Muscle of back (tissue), 11 donors: ENCODE results near the gene PEX26. TPM values are rescaled to one million over a fixed set of nuclear protein-coding genes. Genes with fewer than 3 reads are reported as not detected.
A peak's percentile ranks its signal among the peaks of the same experiment; 100 is the strongest.
"Not testable (repeated sequence)": the region's sequence is repeated elsewhere in the genome, so short reads cannot be mapped to it uniquely, and the experiment has no call there.

Source experiments
- DNase-seq, 3 donors: peaks; one replicate each; pipeline versions ENCODE4 v3.0.0 to v3.0.0-alpha.2; 2013
- polyA plus RNA-seq, 10 donors: library from polyadenylated mRNA; unstranded; fragments of 120-200 nt; gene quantifications; one replicate each; pipeline ENCODE4 v1.2.1, GENCODE V29; 2013; ENCODE audit not compliant: insufficient read length in 10 of 10

PEX26 gene
- polyA plus RNA-seq, 10 donors, result 14.4 to 18.3 (median 16.5) TPM

DNA sequence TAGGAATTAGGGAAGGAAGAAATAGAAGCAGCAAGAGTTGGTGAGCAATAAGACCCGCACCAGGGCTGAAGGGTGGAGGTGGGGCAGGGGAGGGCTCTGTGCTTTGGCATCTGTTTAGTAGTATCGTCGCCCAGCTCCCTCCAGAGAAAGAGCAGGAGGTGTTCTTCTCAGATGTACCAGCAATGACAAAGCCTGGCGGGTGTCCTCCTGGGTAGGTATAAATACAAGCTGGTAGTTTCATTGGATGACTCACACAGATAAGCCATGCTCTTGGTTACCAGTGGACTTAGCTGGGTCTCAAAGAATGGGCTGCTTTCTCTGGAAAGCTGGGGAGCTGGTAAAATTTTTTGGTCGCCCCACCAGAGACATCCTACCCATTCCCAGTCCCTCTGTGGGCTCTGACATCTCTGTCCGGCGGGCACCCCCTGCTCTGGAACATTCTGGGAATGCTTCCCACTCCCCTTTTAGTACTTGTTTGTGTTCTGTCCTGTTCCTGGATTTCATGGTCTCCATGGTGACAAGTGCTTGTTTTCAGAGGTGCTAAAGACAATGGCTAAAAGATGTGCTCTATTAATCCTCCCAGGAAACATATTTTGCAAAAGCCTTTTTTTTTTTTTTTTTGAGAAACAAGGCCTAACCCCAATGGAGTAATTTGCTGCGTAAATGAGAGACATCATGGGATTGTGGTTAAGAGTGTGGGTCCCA lies 17.5 kb downstream of the PEX26 start:
- no peak for DNase-seq

- DNase-seq, result no peak
Observed at GRCh38 chr22:18096823-18097222, 19.0 kb downstream of the PEX26 start.

GRCh38 chr22:18100781-18101180 lies 23.0 kb downstream of the PEX26 start:
- no peak for DNase-seq

DNA sequence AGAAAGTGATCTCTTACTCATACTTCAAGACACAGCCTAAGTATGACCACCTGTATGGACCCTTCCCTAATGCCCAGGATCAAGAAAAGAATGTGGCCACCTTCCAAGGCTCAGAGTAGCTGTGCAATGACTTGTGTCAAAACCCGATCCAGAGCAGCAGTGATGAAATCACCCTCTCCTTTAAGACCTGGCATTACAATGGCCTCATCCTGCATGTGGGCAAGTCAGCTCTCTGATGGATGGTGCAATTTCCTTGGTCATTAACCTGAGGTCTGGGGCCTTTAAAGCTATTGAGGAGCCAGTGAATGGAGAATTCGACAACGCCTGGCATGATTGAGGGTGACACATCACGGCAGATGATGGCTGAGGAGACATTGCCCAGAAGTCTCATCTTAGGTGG lies 23.7 kb downstream of the PEX26 start:
- DNase-seq, result no peak

GRCh38 chr22:18103527-18104269 lies 25.9 kb downstream of the PEX26 start:
- no peak for DNase-seq

DNA sequence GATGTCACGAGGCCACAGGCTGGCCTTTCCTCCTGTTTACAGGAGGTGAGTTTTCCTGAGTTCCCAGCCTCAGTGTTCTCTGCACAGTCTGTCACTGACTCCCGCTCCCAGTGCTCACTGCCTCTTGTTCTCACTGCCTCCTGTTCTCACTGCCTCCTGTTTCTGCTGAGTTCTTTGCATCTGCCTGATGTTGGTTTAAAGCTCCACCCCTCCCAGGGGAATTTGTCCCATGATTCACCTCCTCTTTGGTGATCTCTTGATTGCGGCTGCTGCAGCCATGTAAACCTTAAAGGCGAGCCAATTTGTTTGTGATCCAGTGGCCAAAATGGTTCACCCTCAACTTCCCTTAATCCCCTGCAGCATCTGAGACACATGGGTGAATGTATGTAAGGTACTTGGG lies 26.8 kb downstream of the PEX26 start:
- DNase-seq, result no peak

- not testable (repeated sequence) for DNase-seq
Observed at GRCh38 chr22:18105981-18106380, 28.2 kb downstream of the PEX26 start.

DNA sequence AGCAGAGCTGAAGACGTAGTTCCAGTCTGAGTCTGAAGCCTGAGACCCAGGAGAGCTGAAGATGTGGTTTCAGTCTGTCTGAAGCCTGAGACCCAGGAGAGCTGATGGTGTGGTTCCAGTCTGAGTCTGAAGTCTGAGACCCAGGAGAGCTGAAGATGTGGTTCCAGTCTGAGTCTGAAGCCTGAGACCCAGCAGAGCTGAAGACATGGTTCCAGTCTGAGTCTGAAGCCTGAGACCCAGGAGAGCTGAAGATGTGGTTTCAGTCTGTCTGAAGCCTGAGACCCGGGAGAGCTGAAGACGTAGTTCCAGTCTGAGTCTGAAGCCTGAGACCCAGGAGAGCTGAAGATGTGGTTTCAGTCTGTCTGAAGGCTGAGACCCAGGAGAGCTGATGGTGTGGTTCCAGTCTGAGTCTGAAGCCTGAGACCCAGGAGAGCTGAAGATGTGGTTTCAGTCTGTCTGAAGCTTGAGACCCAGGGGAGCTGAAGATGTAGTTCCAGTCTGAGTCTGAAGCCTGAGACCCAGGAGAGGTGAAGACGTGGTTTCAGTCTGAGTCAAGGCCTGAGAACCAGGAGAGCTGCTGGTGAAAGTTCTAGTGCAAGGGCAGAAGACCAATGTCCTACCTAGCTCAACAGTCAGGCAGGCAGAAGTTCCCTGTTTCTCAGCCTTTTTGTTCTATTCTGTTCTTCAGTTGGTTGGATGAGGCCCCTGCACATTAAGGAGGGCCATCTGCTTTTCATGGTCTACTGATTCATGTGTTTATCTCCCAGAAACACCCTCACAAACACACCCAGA lies 29.0 kb downstream of the PEX26 start:
- not testable (repeated sequence) for DNase-seq

DNA sequence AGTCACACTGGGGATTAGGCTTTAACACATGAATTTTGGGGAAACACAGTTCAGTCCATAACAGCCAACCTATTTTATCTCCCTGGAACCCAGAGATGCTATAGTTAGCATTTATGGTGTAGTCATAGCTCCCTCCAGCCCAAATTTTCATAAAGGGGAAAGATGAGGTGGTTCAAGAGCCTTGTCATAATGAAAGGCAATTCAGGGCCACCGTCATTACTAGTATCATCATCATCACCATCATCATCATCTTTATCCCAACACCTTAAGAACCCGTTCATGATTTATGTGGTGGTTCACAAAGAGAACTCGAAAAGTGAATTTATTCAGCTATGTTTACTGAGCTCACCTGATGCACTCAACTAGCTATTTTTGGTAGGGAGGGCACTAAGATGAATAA lies 30.4 kb downstream of the PEX26 start:
- DNase-seq, result no peak

DNA sequence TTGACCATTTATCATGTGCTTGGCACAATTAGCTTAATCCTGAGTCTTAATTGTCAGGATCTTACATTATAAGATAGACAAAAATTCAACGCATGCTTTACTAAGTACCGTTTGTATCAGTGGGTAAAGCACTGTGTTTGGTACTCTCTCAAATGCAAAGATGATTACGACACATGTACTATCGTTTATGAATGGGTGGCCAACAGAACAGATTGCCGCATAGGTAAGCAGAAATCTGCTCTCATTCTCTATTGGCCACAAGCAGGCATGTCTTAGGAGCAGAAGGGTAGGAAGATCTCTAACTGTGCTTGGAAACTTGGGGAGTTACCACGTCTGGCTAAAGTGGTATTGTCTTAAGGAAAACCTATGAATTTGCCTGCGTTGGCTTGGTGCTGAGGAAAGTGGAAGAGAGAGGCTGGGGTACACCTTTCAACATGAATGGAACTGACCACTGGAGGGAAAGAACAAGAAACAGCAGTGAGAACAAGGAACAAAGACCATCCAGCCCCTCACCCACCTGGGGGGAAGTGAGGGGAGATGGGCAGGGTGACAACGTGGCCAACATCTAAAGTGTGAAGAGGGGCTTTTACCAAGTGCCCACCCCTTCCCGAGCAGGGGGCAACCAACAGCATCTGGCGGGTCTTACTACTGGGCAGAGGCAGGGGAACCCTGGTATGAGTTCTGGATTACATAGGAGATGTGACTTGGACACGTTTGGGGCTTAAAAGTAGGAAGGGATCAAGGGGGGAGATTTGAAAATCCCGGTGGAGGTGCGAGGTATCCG lies 31.8 kb downstream of the PEX26 start:
- DNase-seq, result no peak

- DNase-seq, result peak; percentile 16 to 60 (median 39)
Observed at GRCh38 chr22:18110194-18110953, 32.6 kb downstream of the PEX26 start, which contains the start of gene TUBA8. Gene TUBA8, plus strand, starts transcription at chr22:18110809. Its CDS starts 57 bp downstream, at chr22:18110866.

- DNase-seq, result no peak
Observed at GRCh38 chr22:18110954-18111758, 33.4 kb downstream of the PEX26 start.

DNA sequence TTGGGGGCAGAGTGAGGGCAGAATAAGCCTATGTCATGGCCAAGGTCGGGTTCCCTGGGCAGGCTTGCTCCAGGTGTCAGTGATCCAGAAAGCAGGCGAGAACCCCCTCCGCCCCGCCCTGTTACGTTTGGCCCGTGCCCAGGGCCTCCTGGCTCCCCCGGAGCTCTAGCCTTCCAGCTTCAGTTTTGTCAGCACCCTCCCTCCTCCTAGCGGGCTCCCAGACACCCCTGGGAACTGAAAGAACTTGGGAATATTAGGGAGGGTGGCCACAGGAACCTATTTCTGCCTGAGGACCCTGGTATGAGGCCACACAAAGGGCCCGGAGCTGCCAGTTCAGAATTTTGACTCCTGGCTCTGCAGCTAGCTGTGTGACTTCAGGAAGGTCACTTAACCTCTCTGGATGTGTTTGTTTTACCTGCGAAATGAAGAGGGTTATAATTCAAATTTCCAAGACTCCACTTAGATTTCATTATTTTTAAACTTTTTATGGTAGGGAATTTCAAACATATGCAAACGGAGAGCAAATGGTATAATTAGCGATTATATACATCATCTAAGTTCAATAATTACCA lies 34.1 kb downstream of the PEX26 start:
- no peak for DNase-seq

DNA sequence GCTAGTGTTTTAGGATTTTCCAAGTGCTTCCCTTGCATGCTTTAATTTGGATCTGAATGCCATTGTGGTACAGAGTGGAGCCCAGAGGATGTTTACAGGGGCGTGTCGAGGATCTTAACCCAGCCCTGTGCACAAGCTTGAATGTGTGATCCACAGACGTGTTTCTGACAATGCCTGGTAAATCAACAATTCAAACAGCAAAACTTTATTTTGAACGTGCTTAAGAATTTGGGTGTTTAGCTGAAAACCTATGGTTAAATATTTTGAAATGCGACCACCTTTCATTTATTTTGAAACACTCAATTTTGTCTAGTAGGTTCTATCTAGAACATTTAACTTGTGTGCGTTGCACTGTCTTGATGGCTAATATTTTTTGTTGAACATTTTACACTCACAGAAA lies 34.6 kb downstream of the PEX26 start:
- DNase-seq, result no peak

DNA sequence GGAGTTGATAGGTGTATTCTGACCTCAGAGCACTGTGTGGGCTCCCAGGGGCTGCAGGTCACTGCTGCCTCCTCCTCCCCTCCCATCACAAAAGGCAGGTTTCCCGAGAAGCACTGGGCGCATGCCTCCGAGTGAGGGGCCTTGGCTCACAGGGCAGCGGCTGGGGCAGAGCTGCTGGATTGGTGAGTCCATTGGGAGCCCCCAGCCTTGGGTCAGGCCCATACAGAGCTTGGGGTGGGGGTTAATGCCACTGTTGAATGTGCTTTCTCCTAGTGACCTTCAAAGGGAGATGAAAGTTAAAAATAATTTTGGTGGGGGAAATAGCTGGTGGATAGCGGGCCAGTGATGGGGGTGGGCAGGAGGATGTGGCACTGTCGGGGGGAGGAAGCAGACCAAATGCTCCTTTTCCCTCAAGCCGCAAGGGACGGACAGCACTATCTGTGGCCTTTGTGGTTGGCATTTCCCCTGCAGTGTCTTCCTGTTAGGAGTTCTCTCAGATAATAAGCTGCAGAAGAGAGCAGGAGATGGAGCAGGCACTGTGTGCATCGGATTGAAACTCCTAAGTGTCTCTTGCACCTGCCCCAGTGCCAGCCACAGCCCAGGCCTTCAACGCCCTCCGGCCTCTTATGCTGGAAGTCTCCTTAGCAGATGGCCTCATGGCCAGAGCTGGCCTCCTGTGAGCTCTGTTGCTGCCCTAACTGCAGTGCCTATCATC lies 36.0 kb downstream of the PEX26 start:
- no peak for DNase-seq

DNA sequence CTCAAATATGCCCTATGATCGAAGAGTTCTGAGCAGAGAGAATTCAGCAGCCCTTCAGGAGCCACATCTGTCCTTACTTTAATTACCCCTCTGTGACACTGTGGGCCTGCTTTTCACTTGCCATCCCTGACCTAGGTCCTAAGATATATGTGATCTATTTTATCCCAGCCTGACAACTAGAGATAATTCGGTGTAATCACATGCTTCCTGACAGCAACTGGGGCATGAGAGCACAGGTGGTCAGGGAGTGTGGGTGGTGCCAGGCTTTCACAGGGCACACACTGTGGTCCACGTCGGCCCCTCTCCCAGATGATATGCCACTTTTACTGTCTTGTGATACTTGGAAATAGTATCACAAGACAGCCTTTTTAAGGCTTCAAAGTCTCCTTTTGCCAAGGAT lies 36.7 kb downstream of the PEX26 start:
- DNase-seq, result peak in 1 of 3 donors; percentile 24

GRCh38 chr22:18114976-18115652 lies 37.3 kb downstream of the PEX26 start:
- no peak for DNase-seq

GRCh38 chr22:18115906-18116371 lies 38.1 kb downstream of the PEX26 start:
- DNase-seq, result peak in 1 of 3 donors; percentile 41
